DOHH2 (cell line): ENCODE results near the gene CD9.

Experiments
- EZH2phosphoT487 ChIP-seq: fragments of 200-600 bp; sonication (generic); IDR thresholded peaks from 2 replicates; pipeline ENCODE4 v1.6.1; 2017; ENCODE audit warnings: borderline replicate concordance, mild to moderate bottlenecking, antibody characterized with exemption, low read length, moderate library complexity, mixed read lengths
- TF ChIP-seq, protein P1 (sequence below): fragments of 200-600 bp; sonication (generic); IDR thresholded peaks from one replicate; pipeline ENCODE4 v1.5.1; 2014; ENCODE audit warnings: antibody characterized with exemption, mild to moderate bottlenecking, low read depth, low read length; ENCODE audit not compliant: poor library complexity, severe bottlenecking

DNA sequence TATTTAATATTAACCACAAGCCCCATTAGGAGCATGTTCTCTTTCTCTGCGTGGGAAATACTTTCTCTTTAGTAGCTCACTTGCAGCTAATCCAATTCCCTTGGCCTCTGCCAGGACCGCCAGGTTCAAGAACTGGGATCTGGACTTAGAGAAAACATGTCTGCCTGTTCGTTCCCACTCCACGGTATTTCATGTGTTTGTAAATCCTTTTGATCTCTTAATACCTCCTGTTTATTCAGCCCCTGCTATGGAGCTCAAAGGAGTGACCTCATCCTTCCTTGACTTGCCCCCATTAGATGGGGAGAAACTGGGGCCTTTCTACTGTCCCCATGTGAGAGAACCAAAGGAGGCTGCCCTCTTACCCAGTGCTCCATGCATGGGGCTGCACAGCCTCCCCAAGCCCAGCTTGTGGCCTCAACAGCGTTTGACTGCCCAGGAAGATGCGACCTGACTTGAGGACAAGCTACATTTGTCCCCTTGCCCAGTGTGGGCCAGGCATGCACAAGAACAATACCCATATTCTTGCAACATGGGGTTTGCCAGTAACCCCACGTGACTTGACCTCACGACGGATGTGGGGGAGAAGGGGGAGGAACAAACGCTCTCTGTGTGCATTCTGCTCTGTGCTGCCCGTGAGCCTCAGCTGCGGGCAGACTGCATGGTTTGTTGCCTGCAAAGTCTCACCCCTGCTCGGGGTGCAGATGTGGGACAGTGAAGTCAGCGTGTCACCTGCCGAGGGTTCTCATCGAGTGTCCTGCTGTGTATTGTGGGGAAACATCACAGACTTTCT, 30.3 kb downstream of the CD9 start:
- TF ChIP-seq, protein P1, sequence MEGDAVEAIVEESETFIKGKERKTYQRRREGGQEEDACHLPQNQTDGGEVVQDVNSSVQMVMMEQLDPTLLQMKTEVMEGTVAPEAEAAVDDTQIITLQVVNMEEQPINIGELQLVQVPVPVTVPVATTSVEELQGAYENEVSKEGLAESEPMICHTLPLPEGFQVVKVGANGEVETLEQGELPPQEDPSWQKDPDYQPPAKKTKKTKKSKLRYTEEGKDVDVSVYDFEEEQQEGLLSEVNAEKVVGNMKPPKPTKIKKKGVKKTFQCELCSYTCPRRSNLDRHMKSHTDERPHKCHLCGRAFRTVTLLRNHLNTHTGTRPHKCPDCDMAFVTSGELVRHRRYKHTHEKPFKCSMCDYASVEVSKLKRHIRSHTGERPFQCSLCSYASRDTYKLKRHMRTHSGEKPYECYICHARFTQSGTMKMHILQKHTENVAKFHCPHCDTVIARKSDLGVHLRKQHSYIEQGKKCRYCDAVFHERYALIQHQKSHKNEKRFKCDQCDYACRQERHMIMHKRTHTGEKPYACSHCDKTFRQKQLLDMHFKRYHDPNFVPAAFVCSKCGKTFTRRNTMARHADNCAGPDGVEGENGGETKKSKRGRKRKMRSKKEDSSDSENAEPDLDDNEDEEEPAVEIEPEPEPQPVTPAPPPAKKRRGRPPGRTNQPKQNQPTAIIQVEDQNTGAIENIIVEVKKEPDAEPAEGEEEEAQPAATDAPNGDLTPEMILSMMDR = no peak
- TF ChIP-seq EZH2phosphoT487 = no peak
